AG10803 (cell line): ENCODE measurements around the gene LCE7A.

Source experiments
- DNase-seq: peaks from one replicate; pipeline ENCODE4 v3.0.0; 2010; ENCODE audit warnings: low read depth
- H3K4me3 ChIP-seq: 2 replicates; pipeline ENCODE4 v1.5.1; 2011; ENCODE audit warnings: mild to moderate bottlenecking, low read length, control low read depth
- CTCF ChIP-seq: conservative IDR thresholded peaks from 2 replicates; pipeline ENCODE4 v1.5.1; 2011; ENCODE audit warnings: mild to moderate bottlenecking, low read length, control low read depth, inconsistent platforms

Gene LCE7A

DNA sequence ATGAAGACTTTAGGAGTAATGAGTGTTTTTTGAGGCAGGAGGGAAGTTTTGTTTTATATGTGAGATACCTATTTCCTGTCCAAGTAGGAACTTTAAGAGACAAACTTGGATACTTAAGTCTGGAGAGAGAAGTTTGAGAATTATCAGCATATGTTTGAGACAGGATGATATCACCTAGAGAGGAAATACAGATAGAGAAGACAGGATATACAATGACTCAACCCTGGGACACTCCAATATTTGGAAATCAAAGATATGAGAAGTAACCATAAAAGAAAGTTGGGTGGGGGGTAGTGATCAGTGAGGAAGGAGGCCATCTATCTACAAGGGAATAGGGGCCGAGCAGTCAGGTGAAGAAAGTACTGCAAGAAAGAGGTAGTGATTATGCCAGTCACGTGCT is 6.5 kb downstream of the LCE7A start:
- no peak overlapping the region for H3K4me3 ChIP-seq
- no peak for TF ChIP-seq CTCF
- no peak for DNase-seq

DNA sequence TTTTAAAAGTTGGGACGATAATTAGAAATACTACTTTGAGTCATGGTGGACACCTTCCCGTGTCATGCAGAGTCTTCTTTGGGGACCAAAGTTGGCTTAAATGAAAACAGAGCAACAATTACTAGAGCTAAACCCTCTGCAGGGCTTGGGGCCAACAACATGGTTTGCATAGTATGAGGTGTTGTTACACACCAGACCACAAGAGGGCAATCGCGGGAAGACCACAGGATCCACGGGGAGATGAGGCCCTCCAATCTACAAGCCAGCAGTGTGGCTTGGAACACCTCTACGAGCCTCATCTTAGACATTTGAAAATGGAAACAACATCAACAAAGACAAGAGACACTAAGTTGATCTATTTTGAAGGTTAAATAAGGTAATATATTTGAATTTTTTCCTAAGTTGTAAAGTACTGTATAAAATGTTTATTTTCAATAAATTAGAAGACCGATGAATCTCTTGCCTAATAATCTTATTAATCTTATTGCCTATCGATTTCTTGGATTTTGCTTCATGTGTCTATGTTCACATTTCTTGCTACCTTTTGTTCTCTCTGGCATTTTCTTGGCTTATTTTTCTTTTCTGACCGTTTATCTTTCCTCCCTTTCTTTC is 10.1 kb downstream of the LCE7A start:
- no peak overlapping the region for H3K4me3 ChIP-seq
- peak; percentile 89 for TF ChIP-seq CTCF
- DNase-seq = peak; percentile 63

DNA sequence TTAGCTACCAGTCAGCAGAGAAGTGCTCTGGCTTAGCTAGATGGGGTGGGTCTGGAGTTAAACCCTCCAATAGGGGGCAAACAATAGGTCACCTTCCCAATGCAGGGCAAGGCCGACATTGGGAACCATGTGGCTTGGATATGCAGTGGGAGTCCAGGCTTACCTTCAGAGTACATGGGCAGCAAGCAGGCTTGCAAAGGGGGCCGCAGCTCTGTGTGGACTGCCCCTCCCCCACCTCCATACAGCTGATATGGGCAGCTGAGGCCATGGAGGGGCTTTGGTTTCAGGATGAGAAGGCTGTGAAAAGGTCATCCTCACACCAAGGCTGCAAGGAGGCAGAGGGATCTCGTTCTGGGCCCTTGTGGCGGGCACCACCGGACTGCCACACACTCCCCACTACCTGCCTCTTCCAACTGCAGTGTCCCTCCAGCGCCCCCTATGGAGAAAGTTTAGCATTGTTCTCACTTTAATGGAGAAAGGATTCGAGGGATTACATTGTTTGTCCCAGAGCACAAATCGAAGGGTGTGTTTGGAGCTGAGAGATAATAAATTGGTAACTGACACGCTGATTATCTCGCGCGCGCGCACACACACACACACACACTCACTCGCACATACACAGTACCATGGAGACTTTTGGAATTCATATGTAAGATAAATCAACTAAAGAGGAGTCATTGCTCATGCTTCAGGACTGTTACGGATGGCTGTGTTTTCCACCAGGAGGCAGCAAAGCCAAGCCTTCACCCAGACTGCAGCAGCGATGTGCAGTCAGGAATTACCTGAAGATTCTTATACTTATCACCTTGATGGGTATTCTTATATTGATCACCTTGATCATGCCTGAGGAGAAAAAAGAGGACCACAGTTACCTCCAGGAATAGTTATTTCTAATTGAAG is 11.3 kb downstream of the LCE7A start:
- peak; percentile 41 for DNase-seq
- peak; percentile 64 for TF ChIP-seq CTCF
- H3K4me3 ChIP-seq = no peak overlapping the region

DNA sequence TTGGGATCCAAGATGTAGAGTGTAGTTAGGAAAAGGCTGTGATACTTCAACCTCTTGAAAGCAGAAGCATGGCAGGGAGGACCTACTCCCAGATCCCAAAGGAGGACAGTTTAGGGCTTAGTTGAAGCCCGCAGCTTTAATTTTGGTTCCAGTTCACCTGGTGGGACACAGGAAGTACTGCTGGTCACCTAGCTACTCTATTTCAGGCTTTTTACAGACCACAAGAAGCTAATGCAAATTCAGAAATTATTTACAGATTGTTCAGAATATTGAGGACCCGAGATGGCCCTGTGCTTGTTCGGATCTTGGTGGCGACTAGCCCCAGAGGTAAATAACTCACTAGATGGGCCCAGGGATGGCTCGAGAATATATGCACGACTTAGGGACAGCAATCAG is 11.9 kb downstream of the LCE7A start:
- no peak for TF ChIP-seq CTCF
- DNase-seq = no peak
- H3K4me3 ChIP-seq = no peak overlapping the region

- TF ChIP-seq CTCF = no peak
Measured at GRCh38 chr1:152873495-152873894, 13.7 kb downstream of the LCE7A start.

DNA sequence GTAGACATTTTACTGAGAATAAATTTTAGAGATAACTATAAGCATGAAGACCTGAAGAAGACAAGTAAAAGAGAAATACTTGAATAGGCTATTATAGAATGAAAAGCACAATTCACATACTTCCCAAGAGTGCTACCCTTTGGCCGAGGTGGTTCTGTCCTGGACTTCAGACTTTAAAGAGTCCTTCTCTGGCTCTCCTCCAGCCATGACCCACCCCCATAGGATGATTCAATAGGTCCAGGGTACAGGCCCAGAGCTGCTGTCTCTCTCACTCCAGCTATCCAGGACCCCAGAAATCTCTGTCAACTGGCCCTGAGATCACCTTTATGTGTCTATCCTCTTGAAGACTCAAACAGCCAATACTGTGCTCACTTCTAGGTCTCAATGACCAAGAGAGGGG is 17.0 kb downstream of the LCE7A start:
- H3K4me3 ChIP-seq = no peak overlapping the region
- no peak for TF ChIP-seq CTCF
- DNase-seq = no peak

More at GRCh38 chr1:152873495-152873894, 13.7 kb downstream of the LCE7A start:
- no peak overlapping the region for H3K4me3 ChIP-seq
- DNase-seq = peak; percentile 5

DNA sequence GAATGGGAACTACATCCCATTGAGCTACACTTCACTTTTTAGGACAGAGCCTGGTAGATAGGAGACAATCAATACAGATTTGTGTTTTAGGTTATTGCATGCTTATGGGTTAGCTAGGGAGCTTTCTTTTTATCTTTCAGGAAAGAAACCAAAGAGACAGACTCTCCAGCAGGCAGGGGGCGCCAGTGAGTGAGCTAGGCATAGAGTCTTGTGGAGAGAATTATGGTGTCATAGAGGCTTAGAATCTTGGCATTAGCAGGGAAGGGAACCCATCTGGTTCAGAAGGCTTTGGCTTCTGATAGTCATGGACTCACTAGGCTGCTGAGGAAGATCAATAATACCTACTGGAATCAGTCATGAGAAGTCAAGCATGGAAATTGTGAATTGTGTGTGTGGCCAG is 18.2 kb downstream of the LCE7A start, which contains the start of gene SMCP:
TSS of gene SMCP (plus strand) at position 281 of the 400 bp plus-strand sequence. CDS start 6,101 bp downstream, outside the sequence.
- no peak for DNase-seq
- TF ChIP-seq CTCF = no peak; the same call in 1 of the 2 replicates
- H3K4me3 ChIP-seq = no peak within 1 kb of the TSS
